OCI-LY3 (cell line): Measurements from ENCODE around the gene SH2D3C.

Experiments used
- H2AFZ ChIP-seq: fragments of 200-600, 300-600 bp; shearing (Covaris generic); 2 replicates; pipeline ENCODE4 v1.6.0; 2014; ENCODE audit warnings: antibody characterized with exemption, low read depth, low read length
- H3K27ac ChIP-seq: fragments of 200-600, 300-600 bp; sonication (generic); 2 replicates; pipeline ENCODE4 v1.5.1; 2014; ENCODE audit warnings: mild to moderate bottlenecking, low read length, moderate library complexity, mixed read lengths
- H3K27me3 ChIP-seq: fragments of 200-600, 300-600 bp; sonication (generic); 2 replicates; pipeline ENCODE4 v1.6.1; 2014; ENCODE audit warnings: low read depth, low read length, mixed read lengths
- H3K36me3 ChIP-seq: fragments of 200-600, 300-600 bp; sonication (generic); replicated peaks from 2 replicates; pipeline ENCODE3; 2014; ENCODE audit warnings: low read depth, low read length, mixed read lengths
- H3K4me1 ChIP-seq: fragments of 300-600, 200-600 bp; sonication (generic); 2 replicates; pipeline ENCODE4 v1.6.1; 2014; ENCODE audit warnings: low read length, mixed read lengths
- H3K4me2 ChIP-seq: fragments of 200-600, 300-600 bp; sonication (generic); 2 replicates; pipeline ENCODE4 v1.6.1; 2014; ENCODE audit warnings: low read length, mixed read lengths
- H3K4me3 ChIP-seq: fragments of 300-600, 200-600 bp; sonication (generic); 2 replicates; pipeline ENCODE4 v1.5.1; 2014; ENCODE audit warnings: antibody characterized with exemption, mild to moderate bottlenecking, low read length, moderate library complexity
- H3K79me2 ChIP-seq: fragments of 300-600, 200-600 bp; shearing (Covaris generic); 2 replicates; pipeline ENCODE4 v1.6.1; 2014; ENCODE audit warnings: mild to moderate bottlenecking, low read length, mixed read lengths
- H3K9ac ChIP-seq: fragments of 300-600, 200-600 bp; shearing (Covaris generic); 2 replicates; pipeline ENCODE4 v1.6.0; 2014; ENCODE audit warnings: mild to moderate bottlenecking, low read length, moderate library complexity
- H3K9me3 ChIP-seq: fragments of 200-600, 300-600 bp; shearing (Covaris generic); 2 replicates; pipeline ENCODE4 v1.6.1; 2014; ENCODE audit warnings: low read length, mixed read lengths; ENCODE audit not compliant: insufficient read depth
- H4K20me1 ChIP-seq: fragments of 200-600, 300-600 bp; sonication (generic); 2 replicates; pipeline ENCODE4 v1.6.1; 2016; ENCODE audit warnings: low read length, mixed read lengths; ENCODE audit not compliant: insufficient read depth
- CTCF ChIP-seq: fragments of 200-600, 300-600 bp; sonication (generic); IDR thresholded peaks from 2 replicates; pipeline ENCODE4 v1.5.1; 2014; ENCODE audit warnings: antibody characterized with exemption, low read length, low read depth
- EZH2phosphoT487 ChIP-seq: fragments of 200-600 bp; shearing (Covaris generic); IDR thresholded peaks from 2 replicates; pipeline ENCODE4 v1.6.1; 2018; ENCODE audit warnings: antibody characterized with exemption, mixed run types, low read depth

Gene SH2D3C

GRCh38 chr9:127776195-127776923 is 2.1 kb downstream of the SH2D3C start:
- no peak overlapping the region for H2AFZ ChIP-seq
- H3K27ac ChIP-seq, result peak overlapping the region; percentile 98
- TF ChIP-seq EZH2phosphoT487 (no peak), CTCF (no peak)
- peaks cover 33% of the 10 kb centered on the region for H4K20me1 ChIP-seq
- no peaks in the 10 kb centered on the region for H3K27me3 ChIP-seq
- H3K36me3 ChIP-seq, result peaks cover 30% of the 10 kb centered on the region
- H3K4me1 ChIP-seq, result peaks cover 32% of the 10 kb centered on the region
- H3K9ac ChIP-seq, result peak overlapping the region; percentile 92
- peak overlapping the region; percentile 98 for H3K4me2 ChIP-seq
- H3K79me2 ChIP-seq, result peaks cover 39% of the 10 kb centered on the region
- peak overlapping the region; percentile 85 for H3K4me3 ChIP-seq
- H3K9me3 ChIP-seq, result no peaks in the 10 kb centered on the region

- H3K4me2 ChIP-seq, result no peak overlapping the region
- H3K4me1 ChIP-seq, result peaks cover 27% of the 10 kb centered on the region
- no peak for TF ChIP-seq CTCF
- no peak for TF ChIP-seq EZH2phosphoT487
- H3K79me2 ChIP-seq, result peaks cover 55% of the 10 kb centered on the region
- no peak overlapping the region for H3K4me3 ChIP-seq
- H2AFZ ChIP-seq, result no peak overlapping the region
- no peak overlapping the region for H3K27ac ChIP-seq
- peaks cover 54% of the 10 kb centered on the region for H4K20me1 ChIP-seq
- peaks cover 45% of the 10 kb centered on the region for H3K36me3 ChIP-seq
- H3K9ac ChIP-seq, result no peak overlapping the region
- H3K27me3 ChIP-seq, result no peaks in the 10 kb centered on the region
- no peaks in the 10 kb centered on the region for H3K9me3 ChIP-seq
These were observed 4.5 kb downstream of the SH2D3C start for GRCh38 chr9:127773981-127774380.

- peaks cover 56% of the 10 kb centered on the region for H3K79me2 ChIP-seq
- peaks cover 48% of the 10 kb centered on the region for H3K36me3 ChIP-seq
- no peak overlapping the region for H3K4me2 ChIP-seq
- no peak overlapping the region for H3K27ac ChIP-seq
- H3K4me3 ChIP-seq, result no peak overlapping the region
- H3K27me3 ChIP-seq, result no peaks in the 10 kb centered on the region
- no peak overlapping the region for H3K9ac ChIP-seq
- H3K9me3 ChIP-seq, result no peaks in the 10 kb centered on the region
- H4K20me1 ChIP-seq, result peaks cover 61% of the 10 kb centered on the region
- TF ChIP-seq CTCF, result no peak
- TF ChIP-seq EZH2phosphoT487, result no peak
- no peak overlapping the region for H2AFZ ChIP-seq
- H3K4me1 ChIP-seq, result peaks cover 23% of the 10 kb centered on the region
These were observed 5.2 kb downstream of the SH2D3C start for GRCh38 chr9:127773272-127773671.

GRCh38 chr9:127772603-127773002 is 5.9 kb downstream of the SH2D3C start:
- peaks cover 68% of the 10 kb centered on the region for H4K20me1 ChIP-seq
- H3K4me1 ChIP-seq, result peaks cover 23% of the 10 kb centered on the region
- no peak overlapping the region for H3K4me2 ChIP-seq
- H3K4me3 ChIP-seq, result no peak overlapping the region
- no peaks in the 10 kb centered on the region for H3K9me3 ChIP-seq
- no peak overlapping the region for H3K9ac ChIP-seq
- no peak overlapping the region for H2AFZ ChIP-seq
- TF ChIP-seq EZH2phosphoT487, result no peak
- no peak for TF ChIP-seq CTCF
- H3K27ac ChIP-seq, result no peak overlapping the region
- peaks cover 55% of the 10 kb centered on the region for H3K36me3 ChIP-seq
- peaks cover 50% of the 10 kb centered on the region for H3K79me2 ChIP-seq
- no peaks in the 10 kb centered on the region for H3K27me3 ChIP-seq
